Thymus (tissue), 11 donors: ENCODE data around the gene INPP5A. TPM values are rescaled to one million over a fixed set of nuclear protein-coding genes. Genes with fewer than 3 reads are reported as not detected.

ENCODE experiments used
- DNase-seq, 9 donors: peaks; one replicate each; pipeline ENCODE4 v3.0.0-alpha.2; 2013; ENCODE audit warnings: low spot score in 9 of 9, low read depth in 6 of 9, missing footprints in 1 of 9
- H3K27ac ChIP-seq, 2 donors: one replicate each; pipeline ENCODE4 v1.5.1; 2013; ENCODE audit warnings: control low read depth in 1 of 2, low read depth in 1 of 2, low read length in 1 of 2, mild to moderate bottlenecking in 1 of 2, moderate library complexity in 1 of 2
- H3K27me3 ChIP-seq, 2 donors: one replicate each; pipeline ENCODE4 v1.5.1; 2013; ENCODE audit warnings: low read length in 1 of 2; ENCODE audit not compliant: control insufficient read depth in 2 of 2, insufficient read depth in 1 of 2
- H3K36me3 ChIP-seq, 2 donors: one replicate each; pipeline ENCODE4 v1.5.1; 2013; ENCODE audit warnings: low read length in 1 of 2, mild to moderate bottlenecking in 1 of 2, moderate library complexity in 1 of 2; ENCODE audit not compliant: control insufficient read depth in 2 of 2, insufficient read depth in 2 of 2
- H3K4me1 ChIP-seq, 2 donors: one replicate each; pipeline ENCODE4 v1.5.1; 2013; ENCODE audit warnings: low read length in 2 of 2; ENCODE audit not compliant: control insufficient read depth in 2 of 2, insufficient read depth in 2 of 2
- H3K4me3 ChIP-seq, 2 donors: one replicate each; pipeline ENCODE4 v1.5.1; 2013; ENCODE audit warnings: low read length in 2 of 2, control low read depth in 1 of 2, mild to moderate bottlenecking in 1 of 2
- H3K9me3 ChIP-seq, 2 donors: one replicate each; pipeline ENCODE4 v1.5.1; 2013; ENCODE audit warnings: low read length in 1 of 2, mild to moderate bottlenecking in 1 of 2; ENCODE audit not compliant: control insufficient read depth in 2 of 2, insufficient read depth in 1 of 2
- WGBS: extraction: QIAGEN DNeasy Blood & Tissue Kit; methylation state at CpG from one replicate; pipeline ENCODE4 v1.1.7; 2013; 5-methylcytosine and 5-hydroxymethylcytosine counted together
- polyA plus RNA-seq: library from polyadenylated mRNA; stranded (reverse); fragments of 200-250 nt; gene quantifications from one replicate; pipeline ENCODE4 v1.2.3, GENCODE V29; 2013
- total RNA-seq: library from RNA; stranded (reverse); fragments of 120-200 nt; gene quantifications from one replicate; pipeline ENCODE4 v1.2.4, GENCODE V29; 2013
- donor health status: healthy.

Gene INPP5A
- total and polyA plus RNA-seq, 2 donors: 11.0 to 14.6 TPM

DNA sequence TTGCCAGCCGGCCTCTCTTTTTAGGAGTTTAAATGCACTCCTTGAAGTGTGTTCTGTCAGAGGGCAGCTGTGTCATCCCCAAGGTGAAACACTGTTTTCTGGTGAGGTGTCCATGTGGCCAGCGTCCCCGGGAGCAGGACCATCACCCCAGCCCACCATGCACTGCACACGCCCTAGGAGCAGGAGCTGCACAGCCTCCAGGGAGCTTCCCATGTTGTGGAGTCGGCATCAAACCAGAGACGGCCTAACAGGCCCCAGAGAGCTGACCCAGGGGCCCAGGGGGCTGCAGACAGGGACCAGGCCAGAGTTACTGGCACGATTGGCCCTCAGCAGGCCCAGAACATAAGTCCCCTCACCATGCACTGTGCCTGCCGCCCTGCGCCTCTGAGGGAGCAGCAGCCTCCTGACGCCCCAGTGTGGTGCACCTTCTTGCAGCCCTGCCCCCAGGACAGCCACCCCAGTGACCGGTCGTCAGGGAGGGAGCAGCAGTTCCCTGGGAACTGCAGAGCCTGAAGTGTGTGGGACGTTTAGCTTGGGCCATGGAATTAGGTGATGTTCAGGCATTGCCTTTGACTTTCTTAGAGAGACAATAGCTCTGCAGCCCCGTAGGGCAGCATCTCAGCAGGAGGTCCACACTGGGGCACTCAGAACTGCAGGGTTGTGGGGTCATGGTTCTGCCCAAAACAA lies 150.4 kb downstream of the INPP5A start:
- H3K27me3 ChIP-seq: no peaks in the 10 kb centered on the region
- no peak for DNase-seq
- H3K27ac ChIP-seq: no peak overlapping the region
- 91% methylated on average over 14 of the region's 14 CpGs for WGBS
- H3K36me3 ChIP-seq: peaks cover 4 to 14% of the 10 kb centered on the region in 2 donors
- peaks cover 6 to 17% of the 10 kb centered on the region in 2 donors for H3K4me1 ChIP-seq
- H3K9me3 ChIP-seq: peaks cover 2 to 9% of the 10 kb centered on the region in 2 donors
- no peak overlapping the region for H3K4me3 ChIP-seq

DNA sequence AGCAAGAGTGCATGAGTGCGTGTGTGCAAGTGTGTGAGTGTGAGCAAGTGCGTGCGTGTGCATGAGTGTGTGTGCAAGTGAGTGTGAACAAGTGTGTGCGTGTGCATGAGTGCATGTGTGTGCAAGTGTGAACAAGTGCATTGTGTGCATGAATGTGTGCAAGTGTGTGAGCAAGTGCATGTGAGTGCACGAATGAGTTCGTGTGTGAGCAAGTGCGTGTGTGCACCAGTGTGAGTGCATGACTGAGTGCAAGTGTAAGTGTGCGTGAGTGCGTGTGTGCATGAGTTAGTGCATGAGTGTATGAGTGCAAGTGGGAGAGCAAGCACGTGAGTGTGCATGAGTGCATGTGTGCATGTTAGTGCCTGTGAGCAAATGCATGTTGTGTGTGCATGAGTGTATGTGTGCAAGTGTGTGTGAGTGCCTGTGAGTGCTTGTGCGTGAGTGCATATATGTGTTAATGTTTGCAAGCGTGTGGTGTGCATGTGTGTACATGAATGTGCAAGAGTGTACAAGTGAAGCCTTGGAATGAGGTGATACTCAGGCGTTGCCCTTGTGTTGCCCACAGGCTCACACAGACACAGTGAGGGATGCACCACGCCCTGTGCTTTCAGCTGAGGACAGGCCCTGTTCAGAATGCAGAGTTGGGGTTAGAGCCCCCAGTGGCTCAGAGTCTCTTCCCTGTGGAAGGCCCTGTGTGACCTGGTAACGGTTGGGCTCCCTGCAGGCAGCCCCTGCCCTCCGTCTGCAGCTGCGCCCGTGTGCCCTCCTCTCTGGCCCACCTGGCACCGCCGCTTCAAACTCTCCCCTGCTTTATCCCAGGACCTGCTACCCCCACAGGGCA lies 151.2 kb downstream of the INPP5A start:
- no peak for DNase-seq
- H3K9me3 ChIP-seq: peaks cover 2 to 9% of the 10 kb centered on the region in 2 donors
- peaks cover 4 to 14% of the 10 kb centered on the region in 2 donors for H3K36me3 ChIP-seq
- no peak overlapping the region for H3K4me3 ChIP-seq
- H3K27me3 ChIP-seq: no peaks in the 10 kb centered on the region
- H3K27ac ChIP-seq: no peak overlapping the region
- 98% methylated on average over 20 of the region's 20 CpGs for WGBS
- H3K4me1 ChIP-seq: peaks cover 6 to 17% of the 10 kb centered on the region in 2 donors

DNA sequence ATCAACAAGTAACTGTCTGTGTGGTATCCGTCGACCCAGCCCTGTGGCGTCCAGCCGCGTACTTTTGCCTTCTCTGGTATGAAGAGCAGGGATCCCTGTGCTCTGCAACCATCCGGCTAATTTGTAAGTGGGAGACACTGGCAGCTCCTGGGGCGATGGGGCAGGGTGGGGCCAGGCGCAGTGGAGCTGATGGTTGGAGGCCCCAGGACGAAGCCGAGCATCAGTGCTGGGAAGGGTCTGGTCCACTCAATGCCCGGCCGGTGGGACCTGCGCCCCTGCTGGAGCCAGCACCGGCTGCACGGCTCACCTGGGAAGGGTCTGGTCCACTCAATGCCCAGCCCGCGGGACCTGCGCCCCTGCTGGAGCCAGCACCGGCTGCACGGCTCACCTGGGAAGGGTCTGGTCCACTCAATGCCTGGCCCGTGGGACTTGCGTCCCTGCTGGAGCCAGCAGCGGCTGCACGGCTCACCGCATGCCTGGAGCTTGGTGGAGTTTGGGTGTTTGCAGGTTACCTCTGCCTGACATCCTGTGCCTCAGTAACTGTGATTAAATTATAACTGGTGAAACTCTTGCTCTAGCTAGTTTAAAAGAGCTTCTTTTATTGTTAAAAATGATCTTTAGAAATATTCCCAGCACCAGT lies 152.3 kb downstream of the INPP5A start:
- H3K36me3 ChIP-seq: peaks cover 4 to 14% of the 10 kb centered on the region in 2 donors
- no peak overlapping the region for H3K4me3 ChIP-seq
- H3K4me1 ChIP-seq: peaks cover 6 to 9% of the 10 kb centered on the region in 2 donors
- no peak for DNase-seq
- peaks cover 2 to 9% of the 10 kb centered on the region in 2 donors for H3K9me3 ChIP-seq
- H3K27ac ChIP-seq: no peak overlapping the region
- WGBS: 98% methylated on average over 25 of the region's 25 CpGs
- no peaks in the 10 kb centered on the region for H3K27me3 ChIP-seq

DNA sequence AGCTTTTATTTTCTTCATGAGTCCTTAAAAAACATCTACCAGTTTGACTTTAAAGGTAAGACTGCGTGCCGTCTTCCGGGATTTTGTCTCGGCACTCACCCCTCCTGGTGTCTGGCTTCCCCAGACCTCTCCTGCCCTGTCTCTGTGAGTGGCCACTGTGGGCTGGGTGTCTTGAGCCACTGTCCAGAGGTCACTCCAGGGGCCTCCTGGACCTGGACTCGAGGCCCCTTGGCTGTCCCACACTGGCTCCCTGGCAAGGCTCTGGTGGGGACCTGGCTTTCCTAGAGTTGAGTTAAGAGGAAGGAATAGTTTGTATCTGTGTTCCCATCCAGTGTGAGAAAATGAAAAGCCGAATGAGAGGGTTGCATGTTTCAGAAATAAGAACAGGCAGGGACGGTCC lies 152.8 kb downstream of the INPP5A start:
- peaks cover 2 to 9% of the 10 kb centered on the region in 2 donors for H3K9me3 ChIP-seq
- 97% methylated on average over 7 of the region's 7 CpGs for WGBS
- no peaks in the 10 kb centered on the region for H3K27me3 ChIP-seq
- H3K4me3 ChIP-seq: no peak overlapping the region
- H3K27ac ChIP-seq: no peak overlapping the region
- peaks cover under 1 to 3% of the 10 kb centered on the region in 2 donors for H3K4me1 ChIP-seq
- DNase-seq: no peak
- peaks cover 4 to 14% of the 10 kb centered on the region in 2 donors for H3K36me3 ChIP-seq

DNA sequence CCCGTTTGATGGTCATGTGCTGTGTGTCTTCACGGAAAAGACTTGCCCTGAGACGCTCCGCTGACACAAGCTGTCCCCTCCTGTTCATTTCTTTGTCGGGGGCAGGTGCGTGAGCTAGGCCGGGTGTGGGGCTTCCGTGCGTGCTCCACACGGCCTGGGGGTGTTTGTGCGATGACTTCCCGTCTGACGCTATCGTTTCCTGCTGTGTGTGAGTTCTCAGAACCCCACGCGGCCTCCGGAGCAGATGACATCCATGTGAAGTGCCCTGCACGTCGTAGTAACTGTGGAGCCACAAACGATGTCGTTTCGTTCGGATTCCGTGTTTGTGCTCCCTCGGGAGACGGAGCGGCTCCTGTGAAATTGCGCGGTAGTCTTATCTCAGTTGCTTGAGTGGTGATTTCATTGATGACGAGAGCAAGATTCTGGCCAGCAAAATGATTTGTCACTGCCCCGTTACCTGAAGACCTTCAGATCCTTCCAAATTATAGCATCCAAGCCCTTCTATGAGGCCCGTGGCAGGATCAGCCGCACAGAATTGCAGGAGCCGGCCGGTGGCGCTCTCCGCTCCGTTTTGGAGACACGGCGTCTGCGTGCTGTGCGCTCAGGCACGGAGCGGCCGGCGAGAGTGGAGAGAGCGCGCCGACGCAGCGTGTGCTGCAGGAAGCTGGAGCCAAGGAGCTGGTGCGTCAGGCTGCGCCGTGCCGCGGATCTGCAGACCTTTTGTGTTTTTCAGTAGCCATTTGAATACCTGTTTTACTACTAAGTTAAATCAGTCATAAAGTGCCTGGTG lies 153.4 kb downstream of the INPP5A start:
- Histone ChIP-seq H3K27ac (no peak overlapping the region), H3K9me3 (peaks cover 2 to 9% of the 10 kb centered on the region in 2 donors), H3K27me3 (no peaks in the 10 kb centered on the region), H3K4me1 (peaks cover 0 to 3% of the 10 kb centered on the region in 2 donors), H3K36me3 (peaks cover 4 to 14% of the 10 kb centered on the region in 2 donors), H3K4me3 (no peak overlapping the region)
- 99% methylated on average over 56 of the region's 56 CpGs for WGBS
- no peak for DNase-seq

DNA sequence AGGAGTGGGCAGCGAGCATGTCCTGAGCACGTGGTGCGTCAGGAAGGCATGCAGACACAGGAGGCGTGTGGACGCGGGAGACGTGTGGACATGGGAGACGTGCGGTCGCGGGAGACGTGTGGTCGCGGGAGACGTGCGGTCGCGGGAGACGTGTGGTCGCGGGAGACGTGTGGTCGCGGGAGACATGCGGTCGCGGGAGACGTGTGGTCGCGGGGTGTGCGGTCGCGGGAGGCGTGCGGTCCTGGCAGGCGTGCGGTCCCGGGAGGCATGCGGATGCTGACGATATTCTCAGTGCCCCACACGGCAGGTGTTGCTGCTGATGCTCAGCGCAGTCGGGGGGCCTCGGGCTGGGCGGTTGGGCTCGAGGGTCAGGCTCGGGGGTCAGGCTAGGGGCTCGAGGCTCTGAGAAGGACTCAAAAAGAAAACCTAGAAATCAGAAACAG lies 154.1 kb downstream of the INPP5A start:
- WGBS: 98% methylated on average over 48 of the region's 48 CpGs
- Histone ChIP-seq H3K9me3 (peaks cover 2 to 9% of the 10 kb centered on the region in 2 donors), H3K27me3 (no peaks in the 10 kb centered on the region), H3K4me3 (no peak overlapping the region), H3K4me1 (peaks cover 0 to 4% of the 10 kb centered on the region in 2 donors), H3K36me3 (peaks cover 4 to 14% of the 10 kb centered on the region in 2 donors), H3K27ac (no peak overlapping the region)
- no peak for DNase-seq

DNA sequence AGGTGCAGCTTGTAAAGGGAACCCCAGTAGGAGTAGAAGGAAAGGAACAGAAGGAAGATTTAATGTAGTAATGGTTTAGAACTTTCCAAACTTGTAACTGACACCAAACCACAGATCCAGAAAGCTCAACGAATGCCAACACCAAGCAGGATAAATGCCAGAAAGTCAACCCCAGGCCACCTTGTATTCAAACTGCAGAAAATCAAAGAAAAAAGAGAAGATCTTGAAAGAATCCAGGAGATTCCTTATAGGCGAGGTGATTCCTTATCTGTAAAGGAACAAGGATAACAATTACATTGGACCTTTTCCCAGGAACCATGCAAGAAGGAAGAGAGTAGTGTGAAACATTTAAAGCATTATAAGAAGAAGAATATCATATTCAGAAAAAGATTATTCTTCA lies 154.7 kb downstream of the INPP5A start:
- 94% methylated on average over 2 of the region's 2 CpGs for WGBS
- no peak for DNase-seq
- H3K4me1 ChIP-seq: peaks cover 0 to 4% of the 10 kb centered on the region in 2 donors

DNA sequence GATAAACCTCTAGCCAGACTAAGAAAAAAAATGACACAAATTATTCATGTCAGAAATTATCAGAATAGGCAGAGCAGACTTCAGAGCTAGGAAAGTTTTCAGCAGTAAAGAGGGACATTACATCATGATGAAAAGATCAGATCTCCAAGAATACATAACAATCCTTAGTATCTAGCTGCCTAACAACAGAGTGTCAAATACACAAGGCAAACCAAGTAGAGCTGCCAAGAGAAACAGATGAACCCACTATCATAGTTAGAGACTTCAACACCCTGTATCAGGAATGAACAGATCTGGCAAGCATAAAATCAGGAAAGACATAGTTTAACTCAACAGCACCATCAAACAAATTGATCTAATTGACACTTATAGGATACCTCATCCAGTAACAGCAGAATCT lies 156.1 kb downstream of the INPP5A start:
- Histone ChIP-seq H3K4me3 (no peak overlapping the region), H3K9me3 (peaks cover 2 to 9% of the 10 kb centered on the region in 2 donors), H3K36me3 (peaks cover 4 to 23% of the 10 kb centered on the region in 2 donors), H3K27ac (no peak overlapping the region), H3K27me3 (no peaks in the 10 kb centered on the region), H3K4me1 (peaks cover 0 to 4% of the 10 kb centered on the region in 2 donors)
- DNase-seq: no peak

More for the DNA sequence above, 154.7 kb downstream of the INPP5A start:
- Histone ChIP-seq H3K27me3 (no peaks in the 10 kb centered on the region), H3K9me3 (peaks cover 2 to 9% of the 10 kb centered on the region in 2 donors), H3K36me3 (peaks cover 4 to 14% of the 10 kb centered on the region in 2 donors), H3K27ac (no peak overlapping the region), H3K4me3 (no peak overlapping the region)
